GM10266 (cell line): Measurements from ENCODE around the gene CD2AP.

Experiments used
- DNase-seq: peaks from one replicate; pipeline ENCODE4 v3.0.0; 2012; ENCODE audit errors: extremely low spot score
- TF ChIP-seq, protein P1 (sequence below): IDR thresholded peaks from 2 replicates; pipeline ENCODE4 v1.5.1; 2012; ENCODE audit warnings: mild to moderate bottlenecking, low read depth; ENCODE audit not compliant: control insufficient read depth, insufficient read depth; ENCODE audit errors: missing control alignments

Gene CD2AP

DNA sequence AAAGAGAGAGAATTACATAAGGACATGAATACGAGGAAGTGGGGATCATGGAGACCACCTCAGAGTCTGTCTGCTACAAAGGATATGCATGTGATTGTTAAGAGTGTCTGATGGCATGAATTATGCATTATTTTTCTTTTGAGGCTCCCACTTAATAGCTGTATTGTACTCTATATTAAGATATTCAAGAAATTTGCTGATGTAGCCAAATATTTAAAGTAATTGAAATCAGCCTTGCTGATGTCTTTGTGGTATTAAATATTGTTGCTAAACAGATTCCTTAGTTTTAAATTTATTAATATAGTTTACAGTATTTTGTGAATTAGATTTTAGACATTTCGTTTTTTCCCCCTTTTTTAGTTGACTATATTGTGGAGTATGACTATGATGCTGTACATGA lies 25.3 kb downstream of the CD2AP start:
- TF ChIP-seq, protein P1, sequence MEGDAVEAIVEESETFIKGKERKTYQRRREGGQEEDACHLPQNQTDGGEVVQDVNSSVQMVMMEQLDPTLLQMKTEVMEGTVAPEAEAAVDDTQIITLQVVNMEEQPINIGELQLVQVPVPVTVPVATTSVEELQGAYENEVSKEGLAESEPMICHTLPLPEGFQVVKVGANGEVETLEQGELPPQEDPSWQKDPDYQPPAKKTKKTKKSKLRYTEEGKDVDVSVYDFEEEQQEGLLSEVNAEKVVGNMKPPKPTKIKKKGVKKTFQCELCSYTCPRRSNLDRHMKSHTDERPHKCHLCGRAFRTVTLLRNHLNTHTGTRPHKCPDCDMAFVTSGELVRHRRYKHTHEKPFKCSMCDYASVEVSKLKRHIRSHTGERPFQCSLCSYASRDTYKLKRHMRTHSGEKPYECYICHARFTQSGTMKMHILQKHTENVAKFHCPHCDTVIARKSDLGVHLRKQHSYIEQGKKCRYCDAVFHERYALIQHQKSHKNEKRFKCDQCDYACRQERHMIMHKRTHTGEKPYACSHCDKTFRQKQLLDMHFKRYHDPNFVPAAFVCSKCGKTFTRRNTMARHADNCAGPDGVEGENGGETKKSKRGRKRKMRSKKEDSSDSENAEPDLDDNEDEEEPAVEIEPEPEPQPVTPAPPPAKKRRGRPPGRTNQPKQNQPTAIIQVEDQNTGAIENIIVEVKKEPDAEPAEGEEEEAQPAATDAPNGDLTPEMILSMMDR = no peak

DNA sequence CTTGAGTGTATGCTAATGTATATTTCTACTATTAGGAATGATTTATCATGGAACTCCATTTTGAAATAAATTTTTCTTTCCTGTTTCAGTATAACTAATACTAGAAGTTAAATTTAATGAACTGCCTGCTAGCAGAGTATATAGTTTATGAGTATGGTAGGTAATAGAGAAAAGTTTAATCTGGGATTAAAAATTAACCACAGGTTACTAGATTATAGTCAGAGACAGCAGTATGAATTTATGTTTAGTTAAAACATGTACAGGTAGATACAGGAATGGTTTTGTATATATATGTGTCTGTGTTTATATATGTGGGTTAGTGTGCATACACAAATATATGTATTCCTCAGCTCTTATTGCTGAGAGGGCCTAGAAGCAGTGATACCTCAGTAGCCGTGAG lies 32.3 kb downstream of the CD2AP start:
- no peak for DNase-seq
- TF ChIP-seq, protein P1 = no peak

More for the DNA sequence above, 25.3 kb downstream of the CD2AP start:
- DNase-seq = no peak

DNA sequence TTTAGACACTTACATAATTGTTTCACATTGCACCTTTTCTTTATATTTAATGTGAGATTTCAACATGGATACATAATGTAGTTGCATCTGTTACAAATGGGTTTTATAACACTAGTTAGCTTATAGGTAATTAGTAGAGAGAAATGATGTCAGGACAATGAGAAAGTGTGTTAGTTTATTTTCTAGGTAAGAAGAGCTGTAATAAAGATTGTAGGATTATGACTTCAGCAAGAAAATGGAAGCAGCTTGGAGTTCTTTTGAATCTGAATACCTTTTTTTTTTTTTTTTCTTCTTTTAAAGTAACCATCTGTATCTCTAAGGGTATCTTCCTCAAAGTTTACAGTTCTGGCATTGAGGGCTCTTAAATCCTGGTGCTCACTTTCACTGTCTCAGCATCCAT lies 35.3 kb downstream of the CD2AP start:
- TF ChIP-seq, protein P1 = no peak
- no peak for DNase-seq

DNA sequence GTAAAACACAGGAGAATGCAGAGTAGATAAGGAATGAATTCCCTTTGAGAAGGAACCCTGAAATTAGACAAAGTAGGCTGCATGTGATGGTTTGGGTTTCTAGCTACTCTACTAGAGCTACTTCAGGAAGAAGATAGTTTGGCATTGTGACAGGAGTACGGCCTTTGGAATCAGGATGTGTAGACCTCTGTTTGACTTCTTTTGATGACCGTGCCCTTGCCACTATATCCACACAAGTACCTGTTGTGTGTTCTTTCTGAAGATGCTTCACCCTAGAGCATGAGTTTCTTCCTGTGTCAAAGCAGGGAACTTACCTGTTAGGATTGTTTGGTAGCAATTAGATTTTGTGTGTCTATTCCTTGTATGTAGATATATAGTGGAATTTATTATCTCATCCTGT lies 41.7 kb downstream of the CD2AP start:
- no peak for DNase-seq
- TF ChIP-seq, protein P1 = no peak

DNA sequence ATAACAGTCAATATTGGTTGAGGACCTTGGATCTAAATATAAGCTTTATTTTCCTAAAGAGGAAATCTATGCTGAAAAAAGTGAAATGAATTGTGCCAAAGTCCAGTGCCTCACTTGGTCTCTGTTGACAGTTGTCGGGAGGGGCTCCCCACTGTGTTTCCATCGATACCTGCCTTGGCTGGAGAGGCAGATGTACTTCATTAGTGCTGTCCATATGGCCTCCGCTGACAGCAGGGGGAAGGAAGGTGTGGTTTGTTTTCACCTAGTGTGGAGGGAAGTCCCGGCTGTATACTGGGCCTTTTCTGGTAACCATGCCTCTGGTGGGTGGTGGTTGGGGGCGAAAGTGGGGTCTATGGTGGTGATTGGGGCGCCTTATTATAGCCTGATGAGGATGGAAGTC lies 42.7 kb downstream of the CD2AP start:
- TF ChIP-seq, protein P1 = no peak
- no peak for DNase-seq

DNA sequence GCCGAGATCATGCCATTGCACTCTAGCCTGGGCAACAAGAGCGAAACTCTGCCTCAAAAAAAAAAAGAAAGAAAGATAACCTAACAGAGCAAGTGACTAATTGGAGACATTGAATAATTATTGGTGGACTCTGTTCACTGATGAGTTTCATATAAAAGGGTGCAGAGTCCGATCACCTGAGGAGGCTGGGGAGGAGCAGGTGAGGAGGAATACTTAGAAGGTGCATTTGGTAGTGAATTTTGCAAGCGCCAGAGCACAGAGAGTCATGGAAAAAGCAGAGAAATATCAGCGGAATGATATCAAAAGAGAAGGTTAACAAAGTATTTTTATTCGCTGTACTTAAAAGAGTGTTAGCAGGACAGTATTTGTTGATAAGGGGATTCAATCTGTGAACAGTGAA lies 44.4 kb downstream of the CD2AP start:
- DNase-seq = no peak

DNA sequence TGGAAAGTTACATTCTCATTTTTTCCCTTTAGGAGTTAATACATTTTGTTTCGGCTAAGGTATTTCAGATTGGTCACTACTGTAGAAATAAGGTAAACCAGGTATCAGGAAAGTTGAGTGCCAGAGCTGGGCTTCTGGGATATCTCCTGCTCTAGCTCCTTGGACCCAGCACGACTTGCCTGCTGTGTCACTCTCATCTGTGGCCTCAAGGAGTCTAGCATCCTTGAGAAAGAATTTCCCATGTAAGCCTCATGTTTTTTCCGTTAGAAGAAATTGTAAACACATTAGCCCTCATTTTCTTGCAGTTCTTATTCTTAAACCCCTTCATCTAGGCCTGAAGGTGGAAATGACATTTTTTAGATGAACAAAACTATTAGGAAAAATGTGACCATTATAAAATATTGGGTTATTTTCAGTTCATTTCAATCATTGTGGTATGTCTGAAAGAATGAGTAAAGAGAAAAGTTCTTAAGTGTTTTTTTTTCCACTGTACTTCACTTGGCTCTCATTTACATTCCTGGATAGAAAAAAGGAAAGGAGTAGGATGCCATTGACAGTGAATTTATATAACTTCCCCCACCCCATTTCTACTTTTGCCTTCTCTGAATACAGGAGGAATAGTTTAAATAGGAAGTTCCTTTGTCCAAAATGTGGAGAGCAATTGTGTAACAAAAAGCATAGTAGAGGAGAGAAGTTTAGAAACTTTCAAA lies 46.7 kb downstream of the CD2AP start:
- no peak for DNase-seq
- TF ChIP-seq, protein P1 = no peak

More for the DNA sequence above, 44.4 kb downstream of the CD2AP start:
- TF ChIP-seq, protein P1 = no peak
